HG03354 (cell line): ENCODE measurements around the gene CENPV.

Experiments
- ATAC-seq: cut with Tn5 transposase; IDR thresholded peaks from one replicate; pipeline ENCODE4 v1.9.1; 2021; ENCODE audit warnings: mild to moderate bottlenecking; ENCODE audit not compliant: unreplicated experiment, poor library complexity, severe bottlenecking

The CENPV gene

DNA sequence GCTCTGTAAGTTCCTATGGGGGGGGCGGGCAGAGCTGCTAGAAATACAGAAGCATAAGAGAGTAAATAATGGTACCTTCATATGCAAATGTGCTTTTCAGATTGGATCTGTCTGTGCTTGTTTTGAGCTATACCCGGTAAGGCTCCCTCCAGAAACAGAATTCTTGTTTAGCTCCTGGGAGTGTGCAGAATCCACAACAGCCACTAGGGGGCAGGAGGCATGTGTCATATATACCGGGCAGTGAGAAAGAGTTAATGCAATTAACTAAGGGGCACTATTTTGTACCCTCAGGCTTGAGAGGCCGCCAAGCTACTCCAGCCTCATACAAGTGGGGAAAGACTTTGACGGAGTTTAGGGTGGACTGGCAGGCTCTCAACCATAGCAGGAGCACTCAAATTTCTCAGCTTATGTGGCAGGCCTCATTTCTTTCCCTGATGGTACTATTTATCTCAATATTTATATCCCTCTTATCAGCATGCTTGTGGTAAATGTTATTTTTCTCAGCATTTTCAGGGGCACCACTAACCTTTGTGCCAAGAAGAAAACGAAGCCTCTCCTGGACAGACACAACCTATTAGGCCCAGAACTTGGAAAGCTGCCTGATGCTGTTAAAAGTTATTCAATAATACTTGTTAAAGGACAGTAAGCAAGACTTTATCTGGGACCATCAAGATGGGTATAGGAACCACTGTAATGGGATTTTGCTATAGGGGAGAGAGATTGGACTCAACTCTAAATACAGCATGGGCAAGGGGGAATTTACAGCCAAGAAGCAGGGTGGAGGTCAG is 10.7 kb upstream of the CENPV start:
- ATAC-seq, result peak; percentile 80

DNA sequence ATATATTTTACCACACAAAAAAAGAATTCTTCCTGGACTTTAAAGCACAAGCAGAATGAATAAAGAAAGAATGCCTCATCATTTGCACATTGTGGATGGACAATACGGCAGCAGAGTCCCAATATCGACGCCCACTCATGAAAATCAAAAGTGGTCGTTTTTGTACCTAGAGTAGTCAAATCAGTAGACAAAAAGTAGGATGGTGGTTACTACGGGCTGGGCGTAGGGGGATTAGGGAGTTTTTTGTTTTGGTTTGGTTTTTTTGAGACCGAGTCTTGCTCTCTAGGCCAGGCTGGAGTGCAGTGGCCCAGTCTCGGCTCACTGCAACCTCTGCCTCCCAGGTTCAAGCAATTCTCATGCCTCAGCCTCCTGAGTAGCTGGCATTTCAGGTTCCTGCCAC is 8.6 kb upstream of the CENPV start:
- ATAC-seq, result no peak

GRCh38 chr17:16358394-16358793 is 5.1 kb upstream of the CENPV start:
- ATAC-seq, result no peak

DNA sequence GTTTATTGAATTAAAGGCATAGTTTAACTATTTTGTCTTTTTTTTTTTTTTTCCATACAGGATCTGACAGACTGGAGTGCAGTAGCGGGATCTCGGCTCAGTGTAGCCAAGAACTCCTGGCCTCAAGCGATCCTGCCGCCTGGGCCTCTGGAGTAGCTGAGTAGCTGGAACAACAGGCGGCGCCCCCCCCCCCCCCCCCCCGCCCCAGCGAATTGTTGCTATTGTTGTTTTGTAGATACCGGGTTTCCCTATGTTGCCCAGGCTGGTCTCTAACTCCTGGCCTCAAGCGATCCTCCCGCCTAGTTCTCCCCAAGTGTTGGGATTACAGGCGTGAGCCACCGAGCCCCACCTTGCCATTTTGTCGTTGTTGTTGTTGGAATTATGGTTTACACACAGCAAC is 1.3 kb upstream of the CENPV start:
- no peak for ATAC-seq

DNA sequence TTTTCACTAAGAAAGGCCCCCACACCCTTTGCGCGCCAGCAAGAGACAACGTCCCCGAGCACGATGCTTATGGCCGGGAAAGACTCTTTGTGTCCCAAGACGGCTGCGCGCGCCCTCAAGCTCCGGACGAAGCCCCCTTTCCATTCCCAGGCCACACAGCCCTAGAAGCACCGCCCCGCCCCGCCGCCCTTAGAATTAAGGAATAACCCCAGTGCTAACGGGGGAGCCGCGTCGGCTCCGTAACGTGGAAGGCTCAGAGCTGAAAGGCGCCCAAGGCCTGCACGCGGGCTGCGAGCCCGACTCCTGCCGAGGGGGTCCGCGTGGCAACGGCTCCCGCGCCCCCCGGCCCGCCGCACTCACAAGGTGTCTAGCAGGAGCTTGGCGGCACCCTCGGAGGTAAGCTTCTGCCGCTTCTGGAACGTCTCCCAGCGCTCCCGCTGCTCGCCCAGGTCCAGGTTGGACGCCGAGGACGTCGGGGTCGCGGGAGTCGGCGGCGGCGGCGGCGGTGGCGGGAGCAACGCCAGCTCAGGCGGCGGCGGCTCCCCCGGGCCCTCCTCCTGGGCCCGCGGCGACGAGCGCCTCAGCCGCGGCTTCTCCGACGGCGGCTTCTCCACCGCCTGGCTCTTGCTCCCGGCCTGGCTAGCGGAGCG is 477 bp downstream of the CENPV start:
- ATAC-seq, result peak; percentile 52

GRCh38 chr17:16352303-16352666 is 984 bp downstream of the CENPV start:
- ATAC-seq, result no peak

- ATAC-seq, result no peak
Observed at GRCh38 chr17:16351831-16352230, 1.4 kb downstream of the CENPV start.

DNA sequence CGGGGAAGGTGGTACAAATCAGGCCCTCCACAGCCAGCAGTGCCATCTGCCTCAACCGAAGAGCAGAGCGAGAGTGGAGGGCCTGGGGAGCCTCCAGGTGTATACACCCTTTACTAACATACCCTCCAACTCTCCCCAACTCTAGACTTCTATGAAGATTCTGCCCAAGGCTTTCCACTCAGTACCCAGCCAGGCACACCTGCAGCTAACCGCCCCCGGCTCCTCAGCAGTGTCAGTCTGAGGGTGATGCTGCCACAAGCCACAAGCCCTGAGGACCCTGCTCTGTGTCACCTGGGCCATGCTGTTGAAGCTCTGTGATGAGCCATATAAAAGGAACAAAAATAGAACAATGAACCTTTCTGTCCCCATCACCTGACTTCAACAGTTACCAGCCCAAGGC is 3.8 kb downstream of the CENPV start:
- ATAC-seq, result no peak

DNA sequence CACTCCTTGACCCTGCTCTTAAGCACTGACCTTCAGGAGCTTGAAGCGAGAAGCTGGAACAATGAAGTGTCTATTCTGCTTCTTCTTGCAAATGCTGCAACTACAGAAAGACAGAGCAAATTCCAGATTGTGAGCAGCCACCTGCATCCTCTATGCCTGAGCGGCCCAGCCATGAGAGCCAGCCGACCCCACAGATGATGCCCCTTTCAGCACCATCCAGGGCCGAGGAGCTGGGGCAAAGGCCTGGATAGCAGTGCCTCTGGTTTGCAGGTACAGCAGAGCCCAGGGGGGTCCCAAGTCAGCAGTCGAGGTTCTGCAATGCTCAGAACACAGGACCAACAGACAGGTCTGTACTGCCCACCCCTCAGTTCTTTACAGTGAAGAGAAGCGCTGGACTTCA is 4.7 kb downstream of the CENPV start:
- no peak for ATAC-seq

DNA sequence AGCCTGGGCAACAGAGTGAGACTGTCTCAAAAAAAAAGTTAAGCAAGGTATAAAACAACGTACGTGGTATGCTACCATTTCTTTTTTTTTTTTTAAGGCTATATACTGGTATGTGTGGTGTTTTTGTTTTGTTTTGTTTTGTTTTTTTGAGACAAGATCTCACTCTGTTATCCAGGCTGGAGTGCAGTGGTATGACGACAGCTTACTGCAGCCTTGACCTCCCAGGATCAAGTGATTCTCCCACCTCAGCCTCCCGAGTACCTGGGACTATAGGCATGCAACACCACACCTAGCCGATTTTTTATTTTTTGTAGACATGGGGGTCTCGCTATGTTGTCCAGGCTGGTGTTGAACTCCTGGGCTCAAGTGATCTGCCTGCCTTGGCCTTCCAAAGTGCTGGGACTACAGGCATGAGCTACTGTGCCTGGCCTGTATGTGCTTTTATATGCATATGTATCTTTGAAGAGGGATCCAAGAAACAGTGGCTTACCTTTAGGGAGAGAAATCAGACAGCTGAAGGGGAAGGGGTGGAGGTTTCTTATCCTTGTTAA is 6.5 kb downstream of the CENPV start:
- no peak for ATAC-seq

DNA sequence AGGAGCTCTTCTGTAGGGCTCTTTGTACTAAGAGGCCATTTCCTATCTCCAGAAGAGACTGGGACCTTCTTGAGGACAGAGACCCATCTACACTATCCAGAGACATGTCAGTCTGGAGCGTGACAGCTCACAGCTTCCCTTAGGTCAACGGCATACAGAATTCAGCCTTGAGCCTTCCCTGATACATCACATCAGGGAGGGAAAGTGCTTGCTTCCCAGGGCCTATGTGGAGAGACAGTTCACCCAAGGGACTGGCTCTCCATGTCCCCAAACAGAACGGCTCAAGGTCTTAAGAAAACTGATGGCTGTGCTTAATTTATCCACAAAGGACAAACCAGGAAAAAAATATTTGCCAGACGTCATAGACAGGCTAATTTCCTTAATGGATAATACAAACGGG is 7.7 kb downstream of the CENPV start:
- ATAC-seq, result no peak

DNA sequence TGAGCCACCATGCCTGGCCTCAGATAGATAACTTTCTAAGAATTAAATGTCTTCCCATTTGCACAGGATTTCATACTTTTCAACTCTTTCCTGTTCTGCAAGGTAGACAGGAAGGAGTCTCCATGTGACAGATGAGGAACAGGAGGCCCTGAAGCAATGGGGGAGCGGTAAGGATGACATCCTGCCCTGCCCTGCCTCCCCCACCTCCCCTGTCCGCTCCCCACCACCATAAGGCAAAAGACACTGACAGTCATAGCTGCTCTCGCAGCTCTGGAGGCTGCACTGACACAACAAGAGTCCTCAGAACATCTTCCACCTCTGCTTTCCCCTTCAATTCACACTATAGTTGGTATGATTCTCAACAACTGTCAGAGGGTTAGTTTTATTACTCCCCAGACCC is 9.7 kb downstream of the CENPV start:
- ATAC-seq, result no peak

- no peak for ATAC-seq
Observed at GRCh38 chr17:16342979-16343378, 10.3 kb downstream of the CENPV start.

- no peak for ATAC-seq
Observed at GRCh38 chr17:16339959-16340358, 13.3 kb downstream of the CENPV start.

DNA sequence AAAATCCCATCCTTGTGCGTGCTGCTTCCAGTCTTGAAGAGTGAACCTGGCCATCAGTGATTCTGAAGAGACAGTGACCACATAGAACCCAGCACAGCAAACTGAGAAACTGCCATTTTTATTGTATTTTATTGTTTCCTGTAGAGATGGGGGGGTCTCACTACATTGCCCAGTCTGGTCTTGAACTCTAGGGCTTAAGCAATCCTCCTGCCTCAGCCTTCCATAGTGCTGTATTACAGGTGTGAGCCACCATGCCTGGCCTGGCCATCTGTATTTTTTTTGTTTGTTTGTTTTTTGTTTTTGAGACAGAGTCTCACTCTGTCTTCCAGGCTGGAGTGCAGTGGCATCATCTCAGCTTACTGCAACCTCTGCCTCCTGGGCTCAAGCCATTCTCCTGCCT is 13.9 kb downstream of the CENPV start:
- no peak for ATAC-seq

DNA sequence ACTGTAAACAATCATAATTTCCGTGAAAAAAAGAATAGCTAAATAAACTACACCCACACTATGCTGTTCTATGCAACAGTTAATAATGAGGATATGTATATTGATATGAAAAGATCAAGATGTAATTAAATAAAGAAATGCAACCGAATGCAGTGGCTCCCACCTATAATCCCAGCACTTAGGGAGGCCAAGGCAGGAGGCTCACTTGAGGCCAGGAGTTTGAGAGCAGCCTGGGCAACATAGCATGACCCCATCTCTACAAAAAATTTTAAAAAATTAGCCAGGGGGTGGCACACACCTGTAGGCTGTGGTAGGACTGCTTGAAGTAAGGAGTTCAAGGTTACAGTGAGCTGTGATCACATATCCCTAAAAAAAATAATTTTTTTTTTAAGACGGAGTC is 14.9 kb downstream of the CENPV start:
- ATAC-seq, result no peak

DNA sequence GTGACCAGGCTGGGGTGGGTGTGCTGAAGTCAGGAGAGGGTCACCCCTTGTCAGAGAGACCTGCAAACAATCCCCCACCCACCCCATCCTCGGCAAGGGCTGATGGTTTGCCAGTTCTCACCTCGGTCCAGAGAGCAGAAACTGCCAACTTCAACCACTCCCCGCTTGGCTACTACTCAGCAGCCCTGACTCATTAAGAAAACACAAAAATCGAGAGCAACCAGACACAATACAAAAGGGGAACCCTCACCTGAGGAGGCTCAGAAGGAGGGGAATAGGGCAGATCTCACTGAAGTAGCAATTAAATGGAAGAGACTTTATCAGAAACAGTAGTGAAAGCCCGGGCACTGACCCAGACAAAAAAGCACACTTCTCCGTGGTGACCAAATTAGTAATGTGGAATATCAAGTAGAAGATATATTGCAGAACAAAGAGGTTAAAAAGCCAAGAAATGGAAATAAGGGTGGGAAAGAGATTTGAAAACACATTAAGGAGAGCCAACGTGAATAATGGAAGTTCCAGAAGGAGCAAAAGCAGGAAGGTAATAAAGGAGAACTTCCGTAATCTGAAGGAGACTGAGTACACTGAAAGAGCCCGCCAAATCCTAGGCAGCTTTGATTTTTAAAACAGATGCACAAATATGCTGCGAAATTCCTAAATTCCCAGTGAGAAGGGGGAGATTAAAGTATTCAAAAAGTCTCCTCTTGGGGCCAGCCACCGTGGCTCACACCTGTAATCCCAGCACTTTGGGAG is 23.6 kb downstream of the CENPV start:
- no peak for ATAC-seq

GRCh38 chr17:16328997-16329396 is 24.3 kb downstream of the CENPV start:
- ATAC-seq, result no peak

DNA sequence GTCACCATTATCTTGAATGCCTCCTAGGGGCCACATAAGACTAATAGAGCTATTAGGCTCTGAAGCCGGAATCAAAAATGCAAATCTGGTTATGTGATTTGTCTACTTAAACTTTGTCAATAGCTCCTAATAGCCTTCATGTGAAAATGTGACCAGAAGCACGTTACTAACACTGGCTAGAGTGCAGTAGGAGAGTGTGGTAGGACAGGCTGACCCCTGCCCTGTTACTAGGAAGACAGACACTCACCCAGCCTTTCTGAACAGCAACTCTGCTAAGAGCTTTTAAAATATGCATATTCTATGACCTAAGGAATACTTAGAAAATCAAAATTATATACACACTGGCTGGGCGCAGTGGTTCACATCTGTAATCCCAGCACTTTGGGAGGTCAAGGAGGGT is 26.3 kb downstream of the CENPV start:
- no peak for ATAC-seq

DNA sequence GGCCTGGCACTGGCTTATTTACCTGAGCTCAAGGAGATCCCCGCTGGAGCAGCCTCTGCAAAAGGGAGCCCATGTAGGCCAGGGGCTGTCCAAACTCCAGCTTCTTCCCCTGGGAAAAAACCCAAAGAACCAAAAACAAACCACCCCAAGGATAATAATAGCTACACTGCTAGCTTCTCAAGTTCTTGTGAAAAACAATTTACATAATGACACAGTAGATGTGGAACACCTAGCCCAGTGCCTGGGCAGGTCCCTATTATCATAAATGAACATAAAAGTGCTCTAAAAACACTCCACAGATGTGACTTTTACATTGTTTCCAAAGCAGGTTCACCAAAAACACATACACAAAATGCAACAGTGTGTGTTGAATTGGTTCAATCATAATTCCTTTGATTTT is 27.3 kb downstream of the CENPV start:
- no peak for ATAC-seq

GRCh38 chr17:16322636-16323035 is 30.6 kb downstream of the CENPV start:
- no peak for ATAC-seq
